DOHH2 (cell line): ENCODE data around the gene NDN.

Experiments
- EZH2phosphoT487 ChIP-seq: fragments of 200-600 bp; sonication (generic); IDR thresholded peaks from 2 replicates; pipeline ENCODE4 v1.6.1; 2017; ENCODE audit warnings: borderline replicate concordance, mild to moderate bottlenecking, antibody characterized with exemption, low read length, moderate library complexity, mixed read lengths
- TF ChIP-seq, protein P1 (sequence below): fragments of 200-600 bp; sonication (generic); IDR thresholded peaks from one replicate; pipeline ENCODE4 v1.5.1; 2014; ENCODE audit warnings: antibody characterized with exemption, mild to moderate bottlenecking, low read depth, low read length; ENCODE audit not compliant: poor library complexity, severe bottlenecking

GRCh38 chr15:23644829-23645228 is 42.3 kb downstream of the NDN start:
- TF ChIP-seq, protein P1, sequence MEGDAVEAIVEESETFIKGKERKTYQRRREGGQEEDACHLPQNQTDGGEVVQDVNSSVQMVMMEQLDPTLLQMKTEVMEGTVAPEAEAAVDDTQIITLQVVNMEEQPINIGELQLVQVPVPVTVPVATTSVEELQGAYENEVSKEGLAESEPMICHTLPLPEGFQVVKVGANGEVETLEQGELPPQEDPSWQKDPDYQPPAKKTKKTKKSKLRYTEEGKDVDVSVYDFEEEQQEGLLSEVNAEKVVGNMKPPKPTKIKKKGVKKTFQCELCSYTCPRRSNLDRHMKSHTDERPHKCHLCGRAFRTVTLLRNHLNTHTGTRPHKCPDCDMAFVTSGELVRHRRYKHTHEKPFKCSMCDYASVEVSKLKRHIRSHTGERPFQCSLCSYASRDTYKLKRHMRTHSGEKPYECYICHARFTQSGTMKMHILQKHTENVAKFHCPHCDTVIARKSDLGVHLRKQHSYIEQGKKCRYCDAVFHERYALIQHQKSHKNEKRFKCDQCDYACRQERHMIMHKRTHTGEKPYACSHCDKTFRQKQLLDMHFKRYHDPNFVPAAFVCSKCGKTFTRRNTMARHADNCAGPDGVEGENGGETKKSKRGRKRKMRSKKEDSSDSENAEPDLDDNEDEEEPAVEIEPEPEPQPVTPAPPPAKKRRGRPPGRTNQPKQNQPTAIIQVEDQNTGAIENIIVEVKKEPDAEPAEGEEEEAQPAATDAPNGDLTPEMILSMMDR, result no peak
- no peak for TF ChIP-seq EZH2phosphoT487
